Panc1 (cell line): ENCODE measurements around the gene TBC1D22A.

ENCODE experiments used
- CTCF ChIP-seq: fragments of 450-650 bp; IDR thresholded peaks from 2 replicates; pipeline ENCODE4 v1.5.1; 2017; ENCODE audit warnings: mild to moderate bottlenecking
- REST ChIP-seq, 2 experiments: IDR thresholded peaks; 2 replicates each; pipeline ENCODE4 v1.6.1; 2011 to 2012; ENCODE audit warnings: low read depth in 2 of 2, control low read depth in 1 of 2, low read length in 1 of 2, mild to moderate bottlenecking in 1 of 2, moderate library complexity in 1 of 2; ENCODE audit not compliant: insufficient read depth in 1 of 2
- SIN3A ChIP-seq: IDR thresholded peaks from 2 replicates; pipeline ENCODE4 v1.6.1; 2012; ENCODE audit warnings: low read depth, mild to moderate bottlenecking, low read length, moderate library complexity, borderline replicate concordance; ENCODE audit not compliant: insufficient read depth

GRCh38 chr22:47056776-47057470 is 294.5 kb downstream of the TBC1D22A start:
- TF ChIP-seq CTCF (no peak), REST (IDR thresholded peaks at IDR 0.05; ENCODE audit: insufficient read depth in 1 of 2, low read depth in 2 of 2, low read length in 1 of 2) (no peak), SIN3A (no peak)
